Measurements from ENCODE around the gene IGFBP3. TPM values are rescaled to one million over a fixed set of nuclear protein-coding genes. Genes with fewer than 3 reads are reported as not detected.
"Not testable (repeated sequence)": the region's sequence is repeated elsewhere in the genome, so short reads cannot be mapped to it uniquely, and the experiment has no call there.

IGFBP3 gene
- total and polyA plus RNA-seq, 2 experiments from 2014 or later: 12.2 to 19.1 TPM

DNA sequence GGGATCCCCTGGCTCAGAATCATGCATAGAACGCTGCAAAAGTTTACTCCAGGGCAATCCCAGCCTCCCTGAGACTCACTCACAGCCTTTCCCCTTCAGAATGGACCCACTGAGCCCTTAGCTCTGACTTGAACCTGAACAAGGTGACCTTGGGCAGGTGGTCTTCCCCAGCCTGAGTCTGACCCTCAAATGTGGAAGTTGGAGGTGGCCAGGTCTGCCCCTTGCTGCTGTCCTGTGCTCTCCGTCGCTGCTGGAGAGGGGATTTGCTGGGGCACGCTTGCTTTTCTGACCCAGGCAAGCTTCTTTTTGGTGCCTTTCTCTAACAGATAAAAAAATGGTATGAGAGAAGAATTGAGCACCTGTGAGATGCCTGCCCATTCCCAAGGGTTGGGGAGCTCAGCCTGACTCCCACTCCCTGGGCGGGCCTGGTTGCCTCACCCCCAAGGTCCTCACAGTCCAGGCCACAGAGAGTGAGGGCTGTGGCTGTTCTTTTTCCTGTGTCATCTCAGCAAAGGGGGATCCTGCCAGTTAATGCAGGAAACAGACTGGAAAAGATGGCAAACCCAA is 46.6 kb upstream of the IGFBP3 start:
- H3K27me3 ChIP-seq: no peaks in the 10 kb centered on the region
- no peaks in the 10 kb centered on the region for H3K4me1 ChIP-seq (ENCODE audit: low read depth)
- no peak overlapping the region for H3K27ac ChIP-seq
- no peak overlapping the region for H3K4me3 ChIP-seq
- TF ChIP-seq, protein P1, sequence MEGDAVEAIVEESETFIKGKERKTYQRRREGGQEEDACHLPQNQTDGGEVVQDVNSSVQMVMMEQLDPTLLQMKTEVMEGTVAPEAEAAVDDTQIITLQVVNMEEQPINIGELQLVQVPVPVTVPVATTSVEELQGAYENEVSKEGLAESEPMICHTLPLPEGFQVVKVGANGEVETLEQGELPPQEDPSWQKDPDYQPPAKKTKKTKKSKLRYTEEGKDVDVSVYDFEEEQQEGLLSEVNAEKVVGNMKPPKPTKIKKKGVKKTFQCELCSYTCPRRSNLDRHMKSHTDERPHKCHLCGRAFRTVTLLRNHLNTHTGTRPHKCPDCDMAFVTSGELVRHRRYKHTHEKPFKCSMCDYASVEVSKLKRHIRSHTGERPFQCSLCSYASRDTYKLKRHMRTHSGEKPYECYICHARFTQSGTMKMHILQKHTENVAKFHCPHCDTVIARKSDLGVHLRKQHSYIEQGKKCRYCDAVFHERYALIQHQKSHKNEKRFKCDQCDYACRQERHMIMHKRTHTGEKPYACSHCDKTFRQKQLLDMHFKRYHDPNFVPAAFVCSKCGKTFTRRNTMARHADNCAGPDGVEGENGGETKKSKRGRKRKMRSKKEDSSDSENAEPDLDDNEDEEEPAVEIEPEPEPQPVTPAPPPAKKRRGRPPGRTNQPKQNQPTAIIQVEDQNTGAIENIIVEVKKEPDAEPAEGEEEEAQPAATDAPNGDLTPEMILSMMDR (IDR thresholded peaks at IDR 0.05; ENCODE audit: low read depth, low read length): no peak
- no peaks in the 10 kb centered on the region for H3K9me3 ChIP-seq (ENCODE audit: low read depth)
- no peaks in the 10 kb centered on the region for H3K36me3 ChIP-seq
- no peak for DNase-seq (ENCODE audit: low read depth in 1 of 2, low spot score in 1 of 2)

DNA sequence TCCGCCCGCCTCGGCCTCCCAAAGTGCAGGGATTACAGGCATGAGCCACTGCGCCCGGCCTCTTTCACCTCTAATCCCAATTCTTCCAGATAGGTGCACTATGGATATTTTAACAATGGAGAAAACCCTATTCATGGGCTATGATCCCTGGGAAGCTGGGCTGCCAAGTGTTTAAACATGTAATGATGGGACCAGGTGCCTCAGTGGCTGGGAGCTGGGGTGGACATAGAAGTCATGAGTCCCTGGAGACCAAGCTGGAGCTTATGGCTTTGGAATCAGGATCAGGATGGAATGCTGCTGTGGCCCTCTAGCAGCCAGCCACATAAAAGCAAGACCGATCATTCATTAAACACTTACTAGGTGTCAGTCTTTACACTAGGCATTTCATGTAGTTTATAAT is 41.8 kb upstream of the IGFBP3 start:
- H3K27me3 ChIP-seq: no peaks in the 10 kb centered on the region

DNA sequence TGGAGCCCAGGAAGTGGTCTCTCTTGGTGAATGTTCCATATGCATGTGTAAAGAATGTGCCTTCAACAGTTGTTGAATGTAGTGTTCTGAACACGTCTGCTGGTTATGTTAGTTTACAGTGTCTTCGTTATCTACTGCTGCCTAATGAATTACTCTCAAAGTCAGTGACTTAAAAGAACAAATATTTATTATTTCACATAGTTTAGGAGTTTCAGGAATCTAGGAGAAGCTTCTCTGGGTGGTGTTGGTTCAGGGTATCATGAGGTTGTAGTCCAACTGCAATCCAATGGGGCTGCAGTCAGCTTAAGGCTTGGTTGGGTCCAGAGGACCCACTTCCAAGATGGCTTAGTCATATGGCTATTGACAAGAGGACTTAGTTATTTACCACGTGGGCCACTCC is 36.6 kb upstream of the IGFBP3 start:
- Histone ChIP-seq H3K4me1 (ENCODE audit: low read depth) (no peaks in the 10 kb centered on the region), H3K4me3 (no peak overlapping the region), H3K27ac (no peak overlapping the region), H3K27me3 (no peaks in the 10 kb centered on the region), H3K9me3 (ENCODE audit: low read depth) (no peaks in the 10 kb centered on the region), H3K36me3 (no peaks in the 10 kb centered on the region)
- TF ChIP-seq, protein P1 (IDR thresholded peaks at IDR 0.05; ENCODE audit: low read depth, low read length): no peak
- DNase-seq (ENCODE audit: low read depth in 1 of 2, low spot score in 1 of 2): no peak

More for the DNA sequence above, 41.8 kb upstream of the IGFBP3 start:
- Histone ChIP-seq H3K4me3 (no peak overlapping the region), H3K27ac (no peak overlapping the region), H3K9me3 (ENCODE audit: low read depth) (no peaks in the 10 kb centered on the region), H3K36me3 (no peaks in the 10 kb centered on the region), H3K4me1 (ENCODE audit: low read depth) (no peaks in the 10 kb centered on the region)
- TF ChIP-seq, protein P1 (IDR thresholded peaks at IDR 0.05; ENCODE audit: low read depth, low read length): no peak
- DNase-seq (ENCODE audit: low read depth in 1 of 2, low spot score in 1 of 2): no peak

DNA sequence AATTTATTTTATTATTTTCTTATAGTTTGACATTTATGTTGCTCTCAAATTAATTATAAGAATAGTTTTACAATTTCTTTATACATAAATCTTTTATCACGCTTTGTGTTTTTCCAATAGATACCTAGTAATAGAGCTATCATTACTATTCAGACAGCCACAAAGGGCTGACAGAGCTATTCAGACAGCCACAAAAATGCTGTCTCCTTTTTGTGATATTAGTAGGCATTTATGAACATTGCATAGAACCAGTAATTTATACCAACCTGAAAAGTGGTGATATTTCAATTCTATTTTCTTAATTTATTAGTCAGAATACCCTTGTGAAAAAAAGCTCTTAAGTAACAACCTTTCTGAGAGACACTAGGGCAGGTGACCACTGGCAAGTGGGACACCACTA is 34.2 kb upstream of the IGFBP3 start:
- H3K4me3 ChIP-seq: no peak overlapping the region
- H3K27ac ChIP-seq: no peak overlapping the region
- no peaks in the 10 kb centered on the region for H3K4me1 ChIP-seq (ENCODE audit: low read depth)
- no peaks in the 10 kb centered on the region for H3K27me3 ChIP-seq
- TF ChIP-seq, protein P1 (IDR thresholded peaks at IDR 0.05; ENCODE audit: low read depth, low read length): no peak
- no peaks in the 10 kb centered on the region for H3K36me3 ChIP-seq
- DNase-seq (ENCODE audit: low read depth in 1 of 2, low spot score in 1 of 2): no peak
- no peaks in the 10 kb centered on the region for H3K9me3 ChIP-seq (ENCODE audit: low read depth)

DNA sequence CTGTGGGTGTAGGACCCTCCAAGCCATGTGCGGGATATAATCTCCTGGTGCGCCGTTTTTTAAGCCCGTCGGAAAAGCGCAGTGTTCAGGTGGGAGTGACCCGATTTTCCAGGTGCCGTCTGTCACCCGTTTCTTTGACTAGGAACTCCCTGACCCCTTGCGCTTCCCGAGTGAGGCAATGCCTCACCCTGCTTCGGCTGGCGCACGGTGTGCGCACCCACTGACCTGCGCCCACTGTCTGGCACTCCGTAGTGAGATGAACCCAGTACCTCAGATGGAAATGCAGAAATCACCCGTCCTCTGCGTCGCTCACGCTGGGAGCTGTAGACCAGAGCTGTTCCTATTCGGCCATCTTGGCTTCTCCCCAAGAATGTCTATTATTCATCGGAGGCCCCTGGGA is 32.0 kb upstream of the IGFBP3 start:
- not testable (repeated sequence) for H3K4me1 ChIP-seq (ENCODE audit: low read depth); H3K9me3 ChIP-seq (ENCODE audit: low read depth); H3K4me3 ChIP-seq; H3K27ac ChIP-seq; H3K27me3 ChIP-seq; H3K36me3 ChIP-seq; DNase-seq (ENCODE audit: low read depth in 1 of 2, low spot score in 1 of 2)

DNA sequence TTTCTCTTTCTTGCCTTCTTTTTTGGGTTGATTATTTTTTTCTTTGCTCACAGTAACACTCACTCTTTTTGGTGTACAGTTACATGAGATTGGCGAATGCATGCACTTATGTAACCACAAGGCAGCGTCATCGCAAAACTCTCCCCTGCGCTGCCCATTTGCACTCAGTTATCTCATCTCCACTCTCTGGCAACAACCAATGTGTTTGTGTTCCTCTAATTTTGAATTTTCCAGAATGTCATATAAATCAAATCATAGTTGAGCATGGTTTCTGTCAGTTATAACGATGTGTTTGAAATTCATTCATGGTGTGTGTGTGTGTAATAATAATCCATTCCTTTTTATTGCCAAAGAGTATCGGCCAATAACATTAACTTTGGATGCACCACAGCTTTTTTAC is 23.0 kb upstream of the IGFBP3 start:
- Histone ChIP-seq H3K36me3 (no peaks in the 10 kb centered on the region), H3K27ac (no peak overlapping the region), H3K9me3 (ENCODE audit: low read depth) (no peaks in the 10 kb centered on the region), H3K27me3 (no peaks in the 10 kb centered on the region), H3K4me3 (no peak overlapping the region), H3K4me1 (ENCODE audit: low read depth) (no peaks in the 10 kb centered on the region)
- DNase-seq (ENCODE audit: low read depth in 1 of 2, low spot score in 1 of 2): no peak
- TF ChIP-seq, protein P1 (IDR thresholded peaks at IDR 0.05; ENCODE audit: low read depth, low read length): no peak

Data from cardiac muscle cell (in vitro differentiated cells and primary cell).